CD4-positive, alpha-beta T cell treated with Interleukin-15 for 4 hours (primary cell): ENCODE results near the gene RPS6KA2.

Experiments
- DNase-seq: peaks from one replicate; pipeline ENCODE4 v3.0.0-alpha.2; 2020; ENCODE audit warnings: low spot score

The RPS6KA2 gene

GRCh38 chr6:166656230-166657151 is 29.4 kb upstream of the RPS6KA2 start:
- no peak for DNase-seq

- DNase-seq, result no peak
Observed at GRCh38 chr6:166655713-166656229, 28.7 kb upstream of the RPS6KA2 start.

- no peak for DNase-seq
Observed at GRCh38 chr6:166655251-166655650, 28.2 kb upstream of the RPS6KA2 start.

- no peak for DNase-seq
Observed at GRCh38 chr6:166654573-166654972, 27.5 kb upstream of the RPS6KA2 start.

- no peak for DNase-seq
Observed at GRCh38 chr6:166653639-166653941, 26.5 kb upstream of the RPS6KA2 start.

GRCh38 chr6:166650824-166651807 is 24.1 kb upstream of the RPS6KA2 start:
- no peak for DNase-seq

- no peak for DNase-seq
Observed at GRCh38 chr6:166650047-166650446, 23.0 kb upstream of the RPS6KA2 start.

- DNase-seq, result no peak
Observed at GRCh38 chr6:166648846-166649245, 21.8 kb upstream of the RPS6KA2 start.

- no peak for DNase-seq
Observed at GRCh38 chr6:166647896-166648295, 20.8 kb upstream of the RPS6KA2 start.

- DNase-seq, result no peak
Observed at GRCh38 chr6:166646716-166647115, 19.7 kb upstream of the RPS6KA2 start.

- DNase-seq, result no peak
Observed at GRCh38 chr6:166645896-166646295, 18.8 kb upstream of the RPS6KA2 start.

- DNase-seq, result no peak
Observed at GRCh38 chr6:166644681-166645080, 17.6 kb upstream of the RPS6KA2 start.

- DNase-seq, result no peak
Observed at GRCh38 chr6:166643891-166644590, 17.0 kb upstream of the RPS6KA2 start.

- DNase-seq, result no peak
Observed at GRCh38 chr6:166642646-166643045, 15.6 kb upstream of the RPS6KA2 start.

GRCh38 chr6:166640342-166641043 is 13.4 kb upstream of the RPS6KA2 start:
- DNase-seq, result no peak

- no peak for DNase-seq
Observed at GRCh38 chr6:166639921-166640320, 12.9 kb upstream of the RPS6KA2 start.

GRCh38 chr6:166638573-166638964 is 11.5 kb upstream of the RPS6KA2 start:
- no peak for DNase-seq

- no peak for DNase-seq
Observed at GRCh38 chr6:166637812-166638572, 10.9 kb upstream of the RPS6KA2 start.

- no peak for DNase-seq
Observed at GRCh38 chr6:166636934-166637333, 9.9 kb upstream of the RPS6KA2 start.

- DNase-seq, result no peak
Observed at GRCh38 chr6:166636191-166636933, 9.3 kb upstream of the RPS6KA2 start.
